HG03060 (cell line): ENCODE data around the gene ITGA6.

Experiments used
- ATAC-seq: cut with Tn5 transposase; IDR thresholded peaks from one replicate; pipeline ENCODE4 v1.9.1; 2021; ENCODE audit warnings: low read depth, moderate number of reproducible peaks; ENCODE audit not compliant: unreplicated experiment

ITGA6 gene

GRCh38 chr2:172415865-172416183 lies 11.6 kb upstream of the ITGA6 start:
- ATAC-seq: no peak

GRCh38 chr2:172416447-172417058 lies 10.8 kb upstream of the ITGA6 start:
- no peak for ATAC-seq

- no peak for ATAC-seq
Measured at GRCh38 chr2:172420216-172420615, 7.2 kb upstream of the ITGA6 start.

- ATAC-seq: no peak
Measured at GRCh38 chr2:172423160-172423559, 4.2 kb upstream of the ITGA6 start.

GRCh38 chr2:172425336-172425735 lies 2.0 kb upstream of the ITGA6 start:
- no peak for ATAC-seq

- ATAC-seq: no peak
Measured at GRCh38 chr2:172426635-172427255, 641 bp upstream of the ITGA6 start.

- no peak for ATAC-seq
Measured at GRCh38 chr2:172427990-172428831, 825 bp downstream of the ITGA6 start.

- ATAC-seq: no peak
Measured at GRCh38 chr2:172428832-172429210, 1.4 kb downstream of the ITGA6 start.

- no peak for ATAC-seq
Measured at GRCh38 chr2:172429301-172429968, 2.0 kb downstream of the ITGA6 start.

GRCh38 chr2:172430027-172430426 lies 2.6 kb downstream of the ITGA6 start:
- ATAC-seq: no peak

GRCh38 chr2:172430678-172431077 lies 3.3 kb downstream of the ITGA6 start:
- no peak for ATAC-seq

- ATAC-seq: no peak
Measured at GRCh38 chr2:172431463-172431862, 4.1 kb downstream of the ITGA6 start.

- ATAC-seq: no peak
Measured at GRCh38 chr2:172431993-172432392, 4.6 kb downstream of the ITGA6 start.

GRCh38 chr2:172433144-172433543 lies 5.8 kb downstream of the ITGA6 start:
- ATAC-seq: no peak

- ATAC-seq: no peak
Measured at GRCh38 chr2:172434821-172435605, 7.6 kb downstream of the ITGA6 start.

GRCh38 chr2:172435606-172435911 lies 8.2 kb downstream of the ITGA6 start:
- no peak for ATAC-seq

GRCh38 chr2:172436889-172437288 lies 9.5 kb downstream of the ITGA6 start:
- no peak for ATAC-seq

GRCh38 chr2:172437419-172438341 lies 10.3 kb downstream of the ITGA6 start:
- peak; percentile 53 for ATAC-seq

GRCh38 chr2:172438741-172439508 lies 11.5 kb downstream of the ITGA6 start:
- ATAC-seq: no peak
